IPS-NIHi11 (cell line): ENCODE data around the gene RGS3.
A peak's percentile ranks its signal among the peaks of the same experiment; 100 is the strongest.
"Not testable (repeated sequence)": the region's sequence is repeated elsewhere in the genome, so short reads cannot be mapped to it uniquely, and the experiment has no call there.

Experiments used
- DNase-seq: peaks from one replicate; pipeline ENCODE4 v3.0.0; 2012; ENCODE audit warnings: mixed read lengths, low spot score

RGS3 gene

GRCh38 chr9:113636693-113637092 is 173.2 kb downstream of the RGS3 start:
- DNase-seq = no peak

DNA sequence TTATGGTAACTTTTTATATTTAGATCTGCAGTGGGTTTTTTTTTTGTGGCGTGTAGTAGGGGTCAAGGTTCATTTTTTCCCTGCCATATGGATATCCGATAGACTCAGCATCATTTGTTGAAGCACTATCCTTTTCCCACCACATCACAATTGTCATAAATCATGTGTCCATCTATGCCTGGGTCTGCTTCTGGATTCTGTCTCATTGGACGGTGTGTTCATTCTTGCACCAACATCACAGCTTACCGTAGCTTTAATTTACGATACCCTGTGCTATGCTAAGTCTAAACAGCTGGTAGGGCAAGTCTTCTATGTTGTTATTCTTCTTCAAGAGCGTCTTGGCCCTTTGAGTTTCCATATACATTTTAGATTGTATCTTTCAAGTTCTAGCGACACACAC is 175.0 kb downstream of the RGS3 start:
- no peak for DNase-seq

DNA sequence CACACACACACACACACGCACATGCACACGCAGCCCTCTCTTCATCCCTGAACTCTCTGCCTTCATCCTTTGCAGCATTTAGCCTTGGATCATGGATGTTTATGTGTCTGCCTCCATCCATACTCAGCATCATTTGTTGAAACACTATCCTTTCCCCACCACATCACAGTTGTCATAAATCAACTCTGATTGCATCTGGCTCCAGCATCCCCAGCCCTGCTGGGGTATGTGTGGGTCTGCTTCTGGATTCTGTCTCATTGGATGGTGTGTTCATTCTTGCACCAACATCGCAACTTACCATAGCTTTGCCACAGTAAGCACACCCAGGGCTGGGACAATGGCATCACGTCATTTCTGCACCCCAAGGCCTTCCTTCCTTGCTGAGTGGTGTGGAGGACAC is 175.4 kb downstream of the RGS3 start:
- no peak for DNase-seq

DNA sequence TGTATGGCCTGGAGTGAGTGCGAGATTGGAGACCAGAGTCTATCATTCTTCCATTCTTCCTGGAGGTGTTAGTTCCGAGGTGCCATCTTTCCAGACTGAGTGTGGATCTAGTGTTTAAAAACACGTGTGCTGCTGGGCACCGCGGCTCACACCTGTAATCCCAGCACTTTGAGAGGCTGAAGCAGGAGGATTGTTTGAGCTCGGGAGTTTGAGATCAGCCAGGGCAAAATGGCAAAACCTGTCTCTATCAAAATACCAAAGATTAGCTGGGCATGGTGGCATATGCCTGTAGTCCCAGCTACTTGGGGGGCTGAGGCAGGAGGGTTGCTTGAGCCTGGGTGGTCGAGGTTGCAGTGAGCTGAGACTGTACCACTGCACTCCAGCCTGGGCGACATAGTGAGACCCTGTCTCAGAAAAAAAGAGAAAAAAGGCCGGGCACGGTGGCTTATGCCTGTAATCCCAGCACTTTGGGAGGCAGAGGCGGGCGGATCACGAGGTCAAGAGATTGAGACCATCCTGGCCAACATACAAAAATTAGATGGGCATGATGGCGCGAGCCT is 176.0 kb downstream of the RGS3 start:
- DNase-seq = not testable (repeated sequence)

- no peak for DNase-seq
These were observed 176.9 kb downstream of the RGS3 start for GRCh38 chr9:113640418-113640817.

- DNase-seq = no peak
These were observed 177.8 kb downstream of the RGS3 start for GRCh38 chr9:113641100-113641885.

DNA sequence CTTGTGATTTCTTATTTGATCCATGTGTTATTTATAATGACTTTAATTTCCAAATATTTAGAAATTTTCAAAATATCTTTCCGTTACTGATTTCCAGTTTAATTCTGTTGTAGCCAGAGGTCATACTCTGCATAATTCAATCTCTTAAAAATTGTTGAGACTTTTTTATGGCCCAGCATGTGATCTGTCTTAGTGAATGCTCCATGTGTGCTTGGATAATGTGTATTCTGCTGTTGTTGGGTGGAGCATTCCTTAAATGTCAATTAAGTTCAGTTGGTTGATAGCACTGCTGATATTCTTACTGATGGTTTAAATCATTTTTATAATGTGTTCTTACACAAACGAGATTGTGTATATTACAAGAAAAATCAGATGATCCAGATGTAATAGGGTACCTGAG is 180.8 kb downstream of the RGS3 start:
- no peak for DNase-seq

- peak; percentile 68 for DNase-seq
These were observed 181.9 kb downstream of the RGS3 start for GRCh38 chr9:113645227-113645977.

DNA sequence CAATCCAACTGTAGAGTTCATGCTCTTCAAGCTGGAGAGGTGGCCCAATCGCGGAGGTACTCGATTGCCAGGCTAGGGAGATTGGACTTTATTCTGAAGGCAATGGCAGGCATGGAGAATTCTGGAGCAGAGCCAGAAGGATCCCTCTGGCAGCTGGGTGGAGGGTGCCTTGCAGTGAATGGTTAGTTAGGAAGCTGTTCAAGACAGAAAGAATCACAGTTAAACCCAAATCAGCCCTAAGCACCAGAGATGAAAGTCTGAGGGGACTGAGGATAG is 182.4 kb downstream of the RGS3 start:
- DNase-seq = no peak

DNA sequence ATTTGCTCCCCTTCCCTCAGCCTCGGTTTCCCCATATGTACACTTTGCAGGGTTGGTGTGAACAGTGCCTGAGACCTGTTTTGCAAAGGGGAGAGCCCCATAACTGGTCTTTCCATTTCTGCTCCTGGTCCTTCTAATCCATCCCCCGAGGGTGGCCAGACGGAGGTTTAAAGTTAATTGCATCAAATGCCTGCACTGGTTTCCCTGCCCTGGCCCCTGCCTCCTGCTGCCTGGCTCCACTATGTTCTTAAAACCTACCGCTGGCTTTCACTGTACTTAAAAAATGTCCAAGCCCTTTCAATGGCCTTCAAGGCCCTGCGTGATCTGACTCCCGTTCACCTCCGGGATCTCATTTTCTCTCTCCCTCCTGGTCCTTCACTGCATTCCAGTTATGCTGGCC is 183.0 kb downstream of the RGS3 start:
- no peak for DNase-seq
